ENCODE measurements around the gene TASP1. TPM values are rescaled to one million over a fixed set of nuclear protein-coding genes. Genes with fewer than 3 reads are reported as not detected.

Gene TASP1
- total and polyA plus RNA-seq, 4 donors, result 2.5 to 10.0 (median 4.7) TPM

- Histone ChIP-seq H3K27ac (ENCODE audit: low read depth in 1 of 2, low read length in 2 of 2) (no peak overlapping the region), H3K9me3 (ENCODE audit: control insufficient read depth in 4 of 4, low read length in 3 of 4) (no peaks in the 10 kb centered on the region), H3K27me3 (ENCODE audit: control insufficient read depth in 4 of 4, insufficient read depth in 4 of 4, low read length in 3 of 4) (no peaks in the 10 kb centered on the region), H3K4me1 (ENCODE audit: control insufficient read depth in 4 of 4, insufficient read depth in 4 of 4, low read length in 3 of 4) (peaks cover 0 to 4% (median 0%) of the 10 kb centered on the region in 4 donors), H3K4me3 (ENCODE audit: low read depth in 1 of 3, low read length in 3 of 3) (no peak overlapping the region), H3K9ac (ENCODE audit: low read depth in 1 of 2, low read length in 2 of 2) (no peak overlapping the region), H3K36me3 (ENCODE audit: control insufficient read depth in 4 of 4, insufficient read depth in 3 of 4, low read depth in 1 of 4, low read length in 3 of 4) (peaks cover 0 to 3% (median 1%) of the 10 kb centered on the region in 4 donors)
- no peak for DNase-seq (ENCODE audit: low spot score)
- TF ChIP-seq EGR1 (IDR thresholded peaks at IDR 0.05; ENCODE audit: low read depth in 2 of 2) (no peak), HNF4A (conservative IDR thresholded peaks at IDR 0.05) (no peak), FOXA2 (IDR thresholded peaks at IDR 0.05) (no peak), JUND (IDR thresholded peaks at IDR 0.05) (no peak), HNF4G (IDR thresholded peaks at IDR 0.05) (no peak), REST (IDR thresholded peaks at IDR 0.05) (no peak), SP1 (IDR thresholded peaks at IDR 0.05) (no peak), FOXA1 (IDR thresholded peaks at IDR 0.05) (no peak), ATF3 (IDR thresholded peaks at IDR 0.05) (no peak), GABPA (IDR thresholded peaks at IDR 0.05 in 1 of 2, conservative IDR thresholded peaks at IDR 0.05 in 1 of 2) (no peak), ZBTB33 (IDR thresholded peaks at IDR 0.05) (no peak), RXRA (IDR thresholded peaks at IDR 0.05) (no peak), YY1 (IDR thresholded peaks at IDR 0.05) (no peak), TAF1 (conservative IDR thresholded peaks at IDR 0.05) (no peak), NR2F2 (IDR thresholded peaks at IDR 0.05) (no peak), CTCF (IDR thresholded peaks at IDR 0.05; ENCODE audit: low read depth, low read length, missing input control) (no peak)
These were observed 51.4 kb downstream of the TASP1 start for GRCh38 chr20:13587370-13587769.

GRCh38 chr20:13586133-13586532 lies 52.6 kb downstream of the TASP1 start:
- Histone ChIP-seq H3K4me3 (ENCODE audit: low read depth in 1 of 3, low read length in 3 of 3) (no peak overlapping the region), H3K9ac (ENCODE audit: low read depth in 1 of 2, low read length in 2 of 2) (no peak overlapping the region), H3K36me3 (ENCODE audit: control insufficient read depth in 4 of 4, insufficient read depth in 3 of 4, low read depth in 1 of 4, low read length in 3 of 4) (peaks cover 0 to 3% (median 1%) of the 10 kb centered on the region in 4 donors), H3K9me3 (ENCODE audit: control insufficient read depth in 4 of 4, low read length in 3 of 4) (no peaks in the 10 kb centered on the region), H3K27ac (ENCODE audit: low read depth in 1 of 2, low read length in 2 of 2) (no peak overlapping the region), H3K27me3 (ENCODE audit: control insufficient read depth in 4 of 4, insufficient read depth in 4 of 4, low read length in 3 of 4) (no peaks in the 10 kb centered on the region), H3K4me1 (ENCODE audit: control insufficient read depth in 4 of 4, insufficient read depth in 4 of 4, low read length in 3 of 4) (peaks cover 0 to 4% (median 0%) of the 10 kb centered on the region in 4 donors)
- TF ChIP-seq FOXA1 (IDR thresholded peaks at IDR 0.05), result no peak
- TF ChIP-seq ATF3 (IDR thresholded peaks at IDR 0.05), result no peak
- no peak for TF ChIP-seq SP1 (IDR thresholded peaks at IDR 0.05)
- TF ChIP-seq GABPA (IDR thresholded peaks at IDR 0.05 in 1 of 2, conservative IDR thresholded peaks at IDR 0.05 in 1 of 2), result no peak
- TF ChIP-seq REST (IDR thresholded peaks at IDR 0.05), result no peak
- TF ChIP-seq HNF4A (conservative IDR thresholded peaks at IDR 0.05), result no peak
- no peak for TF ChIP-seq JUND (IDR thresholded peaks at IDR 0.05)
- no peak for TF ChIP-seq NR2F2 (IDR thresholded peaks at IDR 0.05)
- TF ChIP-seq YY1 (IDR thresholded peaks at IDR 0.05), result no peak
- no peak for TF ChIP-seq RXRA (IDR thresholded peaks at IDR 0.05)
- TF ChIP-seq TAF1 (conservative IDR thresholded peaks at IDR 0.05), result no peak
- no peak for TF ChIP-seq FOXA2 (IDR thresholded peaks at IDR 0.05)
- no peak for TF ChIP-seq HNF4G (IDR thresholded peaks at IDR 0.05)
- DNase-seq (ENCODE audit: low spot score), result no peak
